ENCODE data around the gene STXBP2. TPM values are rescaled to one million over a fixed set of nuclear protein-coding genes. Genes with fewer than 3 reads are reported as not detected.

The STXBP2 gene
- total RNA-seq, 6 donors from 2014 or later = 111 to 562 (median 249) TPM

DNA sequence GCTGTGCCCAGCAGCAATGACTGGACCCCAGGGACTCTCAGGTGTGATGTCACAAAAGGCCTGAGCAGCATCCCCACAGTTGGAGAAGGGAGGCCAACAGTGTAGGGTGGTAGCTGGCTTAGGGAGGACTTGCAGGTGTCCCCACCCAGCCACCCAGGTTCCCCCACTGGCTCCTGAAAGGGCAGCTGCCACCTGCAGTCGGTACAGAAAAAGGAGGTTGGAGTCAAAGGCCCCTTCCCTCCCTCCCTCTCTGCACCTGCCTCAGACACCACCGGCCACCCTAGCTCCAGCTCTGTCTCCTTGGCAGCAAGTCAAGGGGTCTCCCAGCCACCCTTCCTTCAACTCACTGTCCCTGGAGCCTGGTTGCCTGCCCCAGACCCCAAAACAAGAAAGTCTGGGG lies 3.2 kb upstream of the STXBP2 start, which contains the start of gene PCP2:
TSS of gene PCP2 (minus strand) at position 22 of the 400 bp plus-strand sequence. CDS start 262 bp downstream, outside the sequence.
- Histone ChIP-seq H3K36me3 (peaks cover 0 to 15% (median 4%) of the 10 kb centered on the region in 4 donors), H3K9me3 (no peaks in the 10 kb centered on the region), H3K4me1 (peaks cover 13 to 47% (median 31%) of the 10 kb centered on the region in 4 donors), H3K27ac (no peak within 1 kb of the TSS), H3K4me3 (no peak within 1 kb of the TSS), H3K27me3 (peaks cover 0 to 6% (median 0%) of the 10 kb centered on the region in 4 donors)
- no peak for TF ChIP-seq EP300 (IDR thresholded peaks at IDR 0.05)
- TF ChIP-seq, protein P1, sequence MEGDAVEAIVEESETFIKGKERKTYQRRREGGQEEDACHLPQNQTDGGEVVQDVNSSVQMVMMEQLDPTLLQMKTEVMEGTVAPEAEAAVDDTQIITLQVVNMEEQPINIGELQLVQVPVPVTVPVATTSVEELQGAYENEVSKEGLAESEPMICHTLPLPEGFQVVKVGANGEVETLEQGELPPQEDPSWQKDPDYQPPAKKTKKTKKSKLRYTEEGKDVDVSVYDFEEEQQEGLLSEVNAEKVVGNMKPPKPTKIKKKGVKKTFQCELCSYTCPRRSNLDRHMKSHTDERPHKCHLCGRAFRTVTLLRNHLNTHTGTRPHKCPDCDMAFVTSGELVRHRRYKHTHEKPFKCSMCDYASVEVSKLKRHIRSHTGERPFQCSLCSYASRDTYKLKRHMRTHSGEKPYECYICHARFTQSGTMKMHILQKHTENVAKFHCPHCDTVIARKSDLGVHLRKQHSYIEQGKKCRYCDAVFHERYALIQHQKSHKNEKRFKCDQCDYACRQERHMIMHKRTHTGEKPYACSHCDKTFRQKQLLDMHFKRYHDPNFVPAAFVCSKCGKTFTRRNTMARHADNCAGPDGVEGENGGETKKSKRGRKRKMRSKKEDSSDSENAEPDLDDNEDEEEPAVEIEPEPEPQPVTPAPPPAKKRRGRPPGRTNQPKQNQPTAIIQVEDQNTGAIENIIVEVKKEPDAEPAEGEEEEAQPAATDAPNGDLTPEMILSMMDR (IDR thresholded peaks at IDR 0.05) = no peak
- no peak for TF ChIP-seq POLR2AphosphoS5 (IDR thresholded peaks at IDR 0.05)
- no peak for TF ChIP-seq POLR2A (IDR thresholded peaks at IDR 0.05)
- 62% methylated on average over 2 of the region's 2 CpGs; no CpG with 5 or more reads in 1 of the 2 donors for WGBS, 2 donors
- DNase-seq = no peak
- ATAC-seq (ENCODE audit: low FRiP score in 2 of 2) = no peak

DNA sequence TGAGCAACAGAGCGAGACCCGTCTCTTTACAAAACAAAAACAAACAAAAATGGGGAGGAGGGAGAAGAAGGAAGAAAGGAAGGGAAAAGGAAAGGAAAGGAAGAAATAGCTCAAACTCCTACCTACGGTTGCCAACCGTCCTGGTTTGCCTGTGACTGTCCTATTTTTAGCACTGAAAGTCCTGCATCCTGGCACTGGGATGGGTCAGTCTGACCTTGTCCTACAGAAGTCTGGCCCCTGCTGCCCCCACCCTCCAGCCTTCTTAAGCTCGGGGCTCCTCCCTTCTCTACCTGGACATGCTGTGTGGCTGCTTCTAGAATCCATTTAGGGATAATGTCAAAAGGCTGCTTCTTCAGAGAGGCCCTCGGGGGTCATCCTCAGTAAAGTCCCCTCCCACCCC lies 1.2 kb upstream of the STXBP2 start:
- TF ChIP-seq EP300 (IDR thresholded peaks at IDR 0.05) (no peak), POLR2AphosphoS5 (IDR thresholded peaks at IDR 0.05) (no peak), POLR2A (IDR thresholded peaks at IDR 0.05) (no peak)
- TF ChIP-seq, protein P1 (IDR thresholded peaks at IDR 0.05) = no peak
- no peak overlapping the region for H3K4me3 ChIP-seq
- peaks cover 6 to 49% (median 21%) of the 10 kb centered on the region in 4 donors for H3K4me1 ChIP-seq
- ATAC-seq (ENCODE audit: low FRiP score in 2 of 2) (no peak), DNase-seq (no peak)
- no peaks in the 10 kb centered on the region for H3K9me3 ChIP-seq
- peaks cover 0 to 20% (median 8%) of the 10 kb centered on the region in 4 donors for H3K36me3 ChIP-seq
- peaks cover 0 to 6% (median 0%) of the 10 kb centered on the region in 4 donors for H3K27me3 ChIP-seq
- H3K27ac ChIP-seq = no peak overlapping the region
- WGBS, 2 donors = 45 to 49% methylated on average over 6 of the region's 6 CpGs

DNA sequence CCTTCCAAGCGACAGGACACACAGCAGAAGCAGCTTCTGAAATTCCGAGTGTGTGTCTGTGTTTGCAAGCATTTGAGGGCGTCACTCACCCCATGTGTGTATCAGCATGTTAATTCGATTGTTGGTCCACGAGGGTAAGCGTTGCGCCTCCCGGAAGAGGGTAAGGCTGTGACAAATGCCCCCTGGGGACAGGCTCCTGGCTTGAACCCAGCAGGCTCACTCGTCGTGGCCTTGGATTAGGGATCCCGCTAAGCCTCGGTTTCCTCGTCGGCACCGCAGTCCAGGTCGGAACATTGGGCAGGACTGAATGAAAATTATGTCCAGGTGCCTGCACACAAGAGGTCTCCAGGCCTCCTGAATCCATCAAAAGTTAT lies 606 bp upstream of the STXBP2 start:
- 70 to 76% methylated on average over 12 to 16 of the region's 16 CpGs for WGBS, 2 donors
- H3K9me3 ChIP-seq = no peaks in the 10 kb centered on the region
- no peak for ATAC-seq (ENCODE audit: low FRiP score in 2 of 2)
- H3K36me3 ChIP-seq = peaks cover 0 to 19% (median 10%) of the 10 kb centered on the region in 4 donors
- H3K4me3 ChIP-seq = peak overlapping the region in 3 of 4 donors; percentile 75 to 90 (median 76)
- peaks cover 0 to 6% (median 0%) of the 10 kb centered on the region in 4 donors for H3K27me3 ChIP-seq
- peaks cover under 1 to 43% (median 14%) of the 10 kb centered on the region in 4 donors for H3K4me1 ChIP-seq
- DNase-seq = no peak
- TF ChIP-seq POLR2A (IDR thresholded peaks at IDR 0.05) = no peak
- TF ChIP-seq POLR2AphosphoS5 (IDR thresholded peaks at IDR 0.05) = no peak
- TF ChIP-seq, protein P1 (IDR thresholded peaks at IDR 0.05) = no peak
- no peak for TF ChIP-seq EP300 (IDR thresholded peaks at IDR 0.05)
- H3K27ac ChIP-seq = peak overlapping the region; percentile 93 to 97 (median 94)

DNA sequence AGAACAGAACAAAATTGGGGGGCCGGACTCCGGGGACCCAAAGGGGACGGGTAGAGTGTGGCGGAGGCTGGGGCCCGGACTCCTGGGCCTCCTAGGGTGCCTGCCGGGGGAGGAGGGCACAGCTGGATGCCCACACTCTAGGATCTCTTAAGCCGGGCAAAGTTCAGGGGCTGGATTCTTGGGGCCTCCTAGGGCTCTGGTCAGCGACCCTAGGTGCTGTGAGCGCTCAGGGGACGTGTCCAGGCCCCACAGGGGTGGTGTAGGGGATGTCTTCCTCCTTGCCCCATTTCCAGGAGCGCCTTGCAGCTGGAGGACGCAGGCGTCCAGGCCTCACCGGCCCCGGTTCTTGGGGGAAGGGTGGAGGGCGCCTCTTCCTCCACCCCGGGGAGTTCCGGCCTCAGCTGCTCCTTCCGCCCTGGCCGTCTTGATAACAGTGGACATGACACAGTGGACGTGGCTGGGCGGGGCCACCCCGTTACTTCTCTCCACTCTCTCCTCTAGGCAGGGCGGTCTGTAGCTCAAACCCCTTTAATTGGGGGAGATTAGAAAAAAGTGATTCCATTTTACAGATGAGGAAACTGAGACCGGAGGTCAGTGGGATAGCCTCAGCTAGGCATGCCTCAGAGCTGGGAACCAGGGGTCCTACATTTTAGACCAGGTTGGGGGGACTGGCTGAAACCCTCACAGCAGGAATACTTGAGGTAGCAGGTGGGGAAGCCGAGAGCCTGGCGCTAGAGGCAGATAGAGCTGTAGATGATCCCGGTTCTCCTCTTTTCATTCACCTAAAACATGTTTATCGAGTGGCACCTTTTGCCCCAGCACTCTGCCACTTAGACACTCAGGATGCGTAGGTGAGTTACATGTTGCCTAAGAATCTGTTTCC lies 705 bp downstream of the STXBP2 start:
- Histone ChIP-seq H3K4me3 (peak overlapping the region; percentile 55 to 90 (median 76)), H3K4me1 (peaks cover 0 to 39% (median 13%) of the 10 kb centered on the region in 4 donors), H3K27me3 (peaks cover 0 to 6% (median 0%) of the 10 kb centered on the region in 4 donors), H3K27ac (peak overlapping the region; percentile 93 to 97 (median 94)), H3K36me3 (peaks cover 0 to 18% (median 11%) of the 10 kb centered on the region in 4 donors), H3K9me3 (no peaks in the 10 kb centered on the region)
- 25 to 36% methylated on average over 26 to 29 of the region's 30 CpGs for WGBS, 2 donors
- TF ChIP-seq POLR2AphosphoS5 (IDR thresholded peaks at IDR 0.05) (no peak), POLR2A (IDR thresholded peaks at IDR 0.05) (no peak), EP300 (IDR thresholded peaks at IDR 0.05) (no peak)
- TF ChIP-seq, protein P1 (IDR thresholded peaks at IDR 0.05) = no peak
- DNase-seq (peak; percentile 85 to 88), ATAC-seq (ENCODE audit: low FRiP score in 2 of 2) (peak; percentile 63 to 69)

Data from upper lobe of left lung (tissue), 6 donors.